ENCODE measurements around the gene MAML2.

Gene MAML2

DNA sequence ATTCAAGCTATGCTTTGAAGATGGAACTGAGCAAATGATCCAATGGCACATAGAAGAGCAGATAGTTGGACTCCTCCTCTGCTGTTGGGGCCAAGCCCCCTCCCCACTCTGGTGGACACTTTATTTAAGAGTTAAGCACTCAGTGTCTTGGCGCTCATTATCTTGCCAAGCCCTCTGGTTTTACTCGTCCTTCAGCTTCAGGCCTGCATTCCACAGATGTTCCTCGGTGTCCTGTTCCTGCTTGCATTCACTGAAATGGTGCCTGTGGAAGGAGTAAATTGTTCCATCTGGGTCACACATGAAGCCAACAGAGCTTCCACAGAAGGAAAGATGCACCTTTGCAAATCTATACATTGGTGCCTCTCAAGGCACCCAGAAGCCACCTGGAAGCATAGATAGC, 26.1 kb downstream of the MAML2 start:
- no peak for DNase-seq

GRCh38 chr11:96315476-96315875, 27.5 kb downstream of the MAML2 start:
- no peak for DNase-seq

DNA sequence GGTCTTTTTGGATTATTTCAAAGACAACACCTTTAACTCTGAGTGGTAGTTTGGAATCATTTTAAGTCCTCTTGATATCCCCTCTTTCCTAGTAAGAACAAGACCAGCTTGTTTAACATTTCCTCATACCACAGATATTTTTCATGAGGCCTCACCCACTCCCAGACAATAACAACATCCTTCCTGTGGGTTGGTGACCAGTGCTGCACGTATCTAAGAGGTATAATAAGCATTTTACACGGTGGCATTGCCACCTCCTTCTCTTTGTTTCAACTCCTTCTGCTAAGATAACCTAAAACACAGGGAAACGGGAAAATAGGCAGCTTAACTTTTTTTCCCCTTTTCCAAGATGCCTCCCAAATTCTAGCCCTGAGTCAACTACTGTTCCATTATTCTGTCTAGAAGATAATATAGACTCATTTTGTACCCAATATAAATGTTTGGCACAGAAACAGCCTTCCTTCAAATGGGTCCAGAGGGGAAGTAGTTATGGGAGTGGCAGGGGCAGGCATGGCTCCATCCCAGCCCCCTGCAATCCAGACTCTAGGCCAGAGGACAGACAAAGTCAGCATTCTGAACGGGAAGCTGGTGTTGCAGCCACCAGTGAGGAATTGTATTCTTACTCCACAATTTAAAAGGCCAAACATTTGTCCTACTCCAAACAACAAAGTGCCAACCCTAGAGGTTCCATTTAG, 28.5 kb downstream of the MAML2 start:
- DNase-seq = peak; percentile 19

DNA sequence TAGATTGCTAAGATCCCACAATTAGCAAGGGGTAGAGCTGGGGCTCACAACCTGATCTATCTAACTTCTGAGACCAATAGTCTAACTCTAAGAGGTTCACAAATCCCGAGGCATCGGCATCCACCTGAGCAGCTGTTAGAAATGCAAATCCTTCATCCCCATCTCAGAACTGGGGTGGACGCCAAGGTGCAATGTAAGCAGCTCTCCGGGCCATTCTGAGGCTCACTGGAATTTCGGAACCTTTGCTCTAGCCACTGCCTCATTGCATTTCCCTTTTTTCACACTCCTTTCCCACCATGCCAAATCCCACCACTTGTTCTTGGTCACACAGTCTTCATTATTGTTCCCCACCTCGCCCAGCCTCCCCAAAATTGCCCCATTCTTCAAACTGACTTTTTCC, 29.8 kb downstream of the MAML2 start:
- DNase-seq = no peak

DNA sequence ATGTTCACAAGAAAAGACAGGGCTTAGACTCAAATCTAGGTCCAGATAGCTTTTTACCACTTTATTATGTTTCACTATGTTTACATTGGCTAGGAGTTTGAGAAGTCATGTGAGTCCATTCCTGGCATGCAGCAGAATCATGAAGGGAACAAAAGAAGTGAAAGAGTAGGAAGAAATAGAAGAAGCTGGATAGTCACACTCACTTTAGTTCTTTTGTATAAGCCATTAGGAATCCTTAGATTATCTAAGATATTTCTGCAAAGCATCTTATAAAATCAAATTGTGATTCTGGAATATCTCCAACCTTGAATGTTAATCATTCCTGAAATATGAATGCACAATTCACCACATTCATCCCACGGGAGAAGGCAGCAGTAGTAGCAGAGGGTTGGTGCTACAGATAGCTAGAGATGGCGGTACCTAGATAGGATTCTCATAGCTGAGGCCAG, 31.9 kb downstream of the MAML2 start:
- no peak for DNase-seq

DNA sequence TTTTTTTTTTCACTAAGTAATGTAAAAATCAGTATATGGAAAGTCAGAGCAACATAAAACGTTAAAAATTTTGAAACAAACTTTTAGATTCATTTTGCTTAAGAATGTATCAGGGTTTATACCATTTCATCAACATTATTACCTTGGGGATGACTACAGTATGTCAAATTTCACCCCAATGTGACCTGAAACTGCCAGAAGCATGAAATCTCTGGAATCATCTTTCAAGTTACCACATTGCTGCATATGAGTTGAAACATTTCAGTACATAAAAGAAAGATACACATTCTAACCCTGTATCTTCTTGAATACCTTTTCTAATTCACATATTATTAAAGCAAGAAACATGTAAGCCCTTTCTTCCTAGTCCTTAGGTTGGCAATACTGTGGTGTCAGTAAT, 32.8 kb downstream of the MAML2 start:
- no peak for DNase-seq

- DNase-seq = no peak
Measured at GRCh38 chr11:96309643-96310017, 33.4 kb downstream of the MAML2 start.

DNA sequence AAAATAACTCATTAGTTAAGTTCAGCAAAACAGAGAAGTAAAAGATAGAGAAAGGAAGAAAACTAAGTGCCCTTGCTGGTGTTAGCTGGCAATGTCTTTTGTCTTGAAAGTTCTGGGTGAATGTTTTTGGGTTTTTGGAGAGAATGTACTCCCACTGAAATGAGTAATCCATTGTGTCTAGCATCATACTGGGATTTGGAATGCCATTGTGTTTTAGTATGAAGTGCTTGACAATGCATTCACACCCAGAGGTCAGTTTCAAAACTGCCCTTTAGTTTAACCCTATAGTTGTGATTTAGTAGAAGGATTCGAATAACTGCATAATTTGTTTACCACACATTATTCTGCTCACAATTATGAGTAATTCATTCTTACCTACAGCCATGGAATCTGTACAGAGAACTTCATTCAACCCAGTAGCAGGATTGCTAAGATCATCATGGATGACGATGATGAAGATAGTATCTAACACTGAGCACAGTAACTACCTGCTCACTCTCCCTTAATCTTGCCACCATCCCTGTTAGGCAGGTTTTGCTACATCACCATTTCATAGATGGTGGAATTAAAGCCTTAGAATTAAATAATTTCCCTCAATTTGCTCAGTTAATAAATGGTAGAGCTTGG, 33.9 kb downstream of the MAML2 start:
- DNase-seq = no peak

DNA sequence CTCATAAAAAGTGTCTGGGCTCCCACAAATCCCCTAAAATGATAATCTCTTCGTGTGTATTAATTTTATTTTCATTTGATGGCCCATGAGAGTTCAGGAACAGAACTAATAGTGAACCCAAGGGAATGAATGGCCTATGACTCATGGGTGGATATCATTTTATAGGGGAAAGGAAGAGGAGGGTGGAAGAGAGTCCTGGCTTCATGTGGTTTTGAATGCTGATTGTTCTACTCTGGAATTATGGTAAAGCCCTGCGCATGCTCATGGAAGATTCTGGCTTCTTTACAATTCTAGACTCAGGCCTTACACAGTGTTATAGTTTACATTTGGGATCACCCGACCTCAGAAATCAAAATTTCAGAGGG, 35.2 kb downstream of the MAML2 start:
- DNase-seq = no peak

- peak; percentile 54 for DNase-seq
Measured at GRCh38 chr11:96306933-96307775, 35.8 kb downstream of the MAML2 start.

- DNase-seq = no peak
Measured at GRCh38 chr11:96306600-96306932, 36.4 kb downstream of the MAML2 start.

DNA sequence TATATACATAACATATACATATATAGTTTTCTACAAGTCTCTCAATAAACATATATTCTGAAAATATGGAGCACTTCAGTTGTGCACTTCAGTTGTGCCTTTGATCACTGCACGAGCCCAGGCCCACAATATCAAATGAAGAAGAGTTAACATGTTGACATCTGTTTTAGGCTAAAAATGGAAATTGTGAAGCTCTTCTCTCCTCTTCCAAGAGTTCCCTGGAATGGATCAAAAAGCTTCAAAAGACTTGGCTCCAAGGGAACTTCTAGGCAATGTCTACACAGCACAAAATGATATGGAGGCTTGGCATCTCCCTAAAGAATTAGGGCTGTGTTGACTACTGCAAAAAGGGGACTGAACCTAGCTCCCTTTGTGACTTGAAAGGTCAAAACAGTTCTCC, 36.9 kb downstream of the MAML2 start:
- DNase-seq = no peak

DNA sequence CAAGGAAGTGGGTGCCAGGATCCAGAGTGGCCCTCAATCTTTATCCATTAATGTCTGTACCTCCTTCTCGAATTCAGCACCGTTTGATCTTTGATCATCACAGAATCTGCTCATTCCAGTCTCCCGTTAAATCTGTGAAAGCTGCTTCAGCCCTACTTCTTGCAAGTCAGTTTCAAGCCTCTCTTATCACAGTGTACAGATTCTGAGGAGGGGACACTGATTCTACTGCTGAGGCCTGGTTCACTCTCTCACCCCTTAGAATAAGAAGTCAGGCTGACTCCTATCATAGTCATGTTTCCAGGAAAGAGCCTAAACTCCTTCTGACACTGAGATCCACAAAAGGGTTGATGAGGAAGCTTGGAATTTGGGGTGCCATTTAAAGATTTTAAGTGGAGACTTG, 39.0 kb downstream of the MAML2 start:
- no peak for DNase-seq

DNA sequence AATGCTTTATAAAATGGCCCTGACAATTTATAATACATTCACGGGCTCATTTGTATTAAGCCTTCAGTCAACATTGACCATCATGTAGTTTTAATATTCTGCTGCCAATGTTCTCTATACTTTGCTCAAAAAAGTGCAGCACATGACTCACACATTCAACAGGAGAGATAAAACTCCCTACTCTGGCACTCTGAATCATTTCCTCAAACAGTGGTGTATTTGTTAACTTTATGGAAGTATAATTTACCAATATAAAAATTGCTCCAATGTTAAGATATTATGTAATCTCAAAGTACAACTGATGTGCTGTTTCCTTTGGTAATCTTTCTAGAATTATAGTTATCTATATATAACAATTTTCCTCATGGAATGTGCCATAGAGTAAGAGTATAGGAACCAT, 39.9 kb downstream of the MAML2 start:
- DNase-seq = no peak

- DNase-seq = no peak
Measured at GRCh38 chr11:96301818-96302217, 41.2 kb downstream of the MAML2 start.

GRCh38 chr11:96299155-96299888, 43.7 kb downstream of the MAML2 start:
- DNase-seq = no peak

DNA sequence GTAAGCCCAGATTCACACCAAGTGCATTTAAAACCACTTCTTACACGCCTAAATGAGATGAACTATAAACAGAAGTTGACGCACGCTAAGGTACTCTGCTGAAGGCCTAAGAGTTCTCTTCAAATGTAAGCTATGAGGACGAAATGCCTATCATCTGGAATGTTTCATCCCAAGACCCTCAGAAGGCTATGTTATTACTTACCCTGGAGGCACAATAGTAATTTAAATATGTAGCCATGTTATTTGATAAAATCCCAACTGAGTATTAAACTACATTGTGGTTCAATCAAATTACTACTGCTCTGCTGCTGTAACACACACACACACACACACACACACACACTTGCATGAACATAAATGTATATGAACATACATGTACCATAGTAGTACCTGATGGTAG, 47.6 kb downstream of the MAML2 start:
- DNase-seq = no peak

- DNase-seq = no peak
Measured at GRCh38 chr11:96294289-96294688, 48.7 kb downstream of the MAML2 start.

- DNase-seq = no peak
Measured at GRCh38 chr11:96293598-96294021, 49.4 kb downstream of the MAML2 start.

DNA sequence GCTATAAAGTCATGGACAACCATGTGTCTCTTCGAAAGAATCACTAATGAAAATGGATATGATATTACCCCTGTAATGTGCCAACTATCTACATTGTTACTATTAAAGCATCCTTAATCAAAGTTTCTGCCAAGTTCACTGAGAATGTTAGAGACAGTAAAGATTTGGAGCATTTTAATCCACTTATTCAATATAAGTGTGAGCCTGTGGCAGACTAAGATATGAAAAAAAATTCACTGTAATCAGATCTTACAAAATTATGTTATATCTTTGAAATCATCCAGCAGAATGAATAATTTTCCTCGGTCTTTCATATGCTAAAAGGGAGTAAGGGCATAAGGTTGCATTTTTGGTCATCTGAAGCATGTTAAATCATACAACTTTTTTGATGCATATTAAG, 49.9 kb downstream of the MAML2 start:
- DNase-seq = no peak

DNA sequence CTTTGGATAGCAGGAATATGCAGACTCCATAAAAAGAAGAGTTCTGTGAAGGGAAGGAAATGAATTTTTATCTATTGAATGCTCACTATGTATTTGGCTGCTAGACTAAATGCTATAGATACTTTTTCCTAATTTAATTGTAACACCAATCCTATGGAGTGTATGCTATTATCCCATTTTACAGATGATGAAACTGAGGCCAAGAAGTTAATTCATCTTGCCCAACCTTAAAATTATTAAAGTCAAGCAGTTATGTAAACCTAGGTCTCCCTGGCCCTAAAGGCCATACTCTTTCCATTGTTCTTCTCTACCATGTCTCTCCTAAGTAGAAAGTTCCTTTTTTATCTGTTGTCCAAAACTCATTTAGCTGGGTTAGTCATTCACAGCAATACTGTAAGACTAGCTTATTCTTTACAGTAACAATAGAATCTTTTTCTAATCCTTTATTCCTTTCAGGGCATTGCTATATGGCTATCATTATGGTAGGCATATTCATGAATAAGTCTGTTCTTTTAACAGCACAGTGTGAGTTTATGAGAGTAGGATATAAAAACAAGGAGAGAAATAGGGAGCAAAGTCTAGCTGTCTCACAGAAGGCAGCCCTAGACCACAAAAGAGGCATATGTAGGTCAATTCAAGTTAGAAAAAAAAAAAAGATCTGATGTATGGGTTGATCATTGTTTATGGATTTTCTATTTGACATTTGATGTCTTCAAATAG, 50.5 kb downstream of the MAML2 start:
- no peak for DNase-seq

DNA sequence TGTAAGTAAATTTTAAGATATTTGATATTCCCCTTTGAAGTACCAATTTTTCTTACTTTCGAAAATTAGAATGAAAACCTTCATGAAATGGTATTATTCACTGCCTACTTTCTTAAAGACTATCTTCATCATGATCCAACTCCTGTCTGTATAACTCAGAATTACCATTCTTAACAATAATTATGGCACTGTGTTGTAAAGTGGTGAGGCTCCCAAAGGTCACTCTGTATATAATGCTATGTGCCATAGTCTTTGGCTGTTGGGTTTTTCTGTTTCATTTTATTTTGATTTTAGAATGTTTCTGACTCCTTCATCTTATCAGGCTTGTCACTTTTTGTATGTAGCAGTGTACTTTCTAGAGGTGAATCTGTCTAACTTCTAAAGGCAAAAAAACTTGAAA, 52.4 kb downstream of the MAML2 start:
- DNase-seq = no peak

DNA sequence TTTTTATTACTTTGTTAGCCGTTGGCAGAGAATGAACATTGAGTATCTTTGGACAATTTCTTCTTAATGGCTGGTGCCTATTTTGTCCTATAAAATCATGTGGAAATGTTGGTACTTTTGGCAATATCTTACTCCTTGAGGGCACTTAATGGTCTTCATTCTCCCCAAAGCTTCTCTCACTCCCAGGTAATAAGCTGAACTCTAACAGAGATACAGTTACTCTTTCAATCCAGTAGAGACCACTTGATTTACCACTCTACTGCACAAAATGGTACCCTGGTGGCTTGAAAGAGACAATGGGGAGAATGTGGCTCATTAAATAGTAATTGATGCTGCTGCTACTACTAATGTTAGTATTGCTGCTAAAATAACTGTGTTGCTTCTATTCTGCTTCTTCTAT, 53.0 kb downstream of the MAML2 start:
- DNase-seq = no peak
